Fibroblast of skin of back (primary cell): Measurements from ENCODE around the gene MVK.

Experiments
- DNase-seq: peaks from one replicate; pipeline ENCODE4 v3.0.0-alpha.2; 2013

The MVK gene

DNA sequence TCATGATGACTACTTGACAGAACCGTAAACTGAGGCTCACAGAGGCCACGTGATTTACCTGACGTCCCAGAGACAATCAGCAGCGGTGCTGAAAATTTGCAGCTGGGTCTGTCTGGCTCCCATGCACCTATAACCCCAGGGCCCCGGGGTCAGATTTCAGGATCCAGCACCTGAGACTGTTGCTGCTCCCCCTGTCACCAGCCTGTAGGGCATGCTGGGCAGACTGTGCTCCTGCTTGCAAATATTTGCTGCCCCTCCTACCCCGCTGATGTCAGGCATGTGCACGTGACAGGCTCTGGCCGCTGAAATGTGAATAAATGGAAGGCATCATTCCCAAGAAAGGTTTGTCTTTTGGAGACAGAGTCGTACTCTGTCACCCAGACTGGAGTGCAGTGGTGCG is 6.3 kb upstream of the MVK start:
- no peak for DNase-seq

DNA sequence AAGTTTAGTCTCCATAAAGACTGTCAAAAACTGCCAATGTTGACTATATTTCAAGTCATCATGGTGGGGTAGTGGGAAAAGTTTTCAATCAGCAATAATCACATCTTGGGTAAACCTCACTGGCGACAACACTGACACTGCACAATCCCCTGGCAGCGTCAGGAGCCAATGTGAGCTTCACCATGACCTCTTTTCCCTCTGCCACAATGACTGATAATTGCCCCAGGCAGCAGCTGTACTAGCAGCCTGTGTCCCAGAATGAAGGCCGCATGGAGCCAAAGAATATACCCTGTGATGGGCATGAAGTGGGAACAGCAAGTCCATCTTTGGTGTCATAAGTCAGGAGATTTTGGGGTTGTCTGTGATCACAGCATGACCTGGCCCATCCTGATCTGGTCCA is 5.6 kb upstream of the MVK start:
- no peak for DNase-seq

DNA sequence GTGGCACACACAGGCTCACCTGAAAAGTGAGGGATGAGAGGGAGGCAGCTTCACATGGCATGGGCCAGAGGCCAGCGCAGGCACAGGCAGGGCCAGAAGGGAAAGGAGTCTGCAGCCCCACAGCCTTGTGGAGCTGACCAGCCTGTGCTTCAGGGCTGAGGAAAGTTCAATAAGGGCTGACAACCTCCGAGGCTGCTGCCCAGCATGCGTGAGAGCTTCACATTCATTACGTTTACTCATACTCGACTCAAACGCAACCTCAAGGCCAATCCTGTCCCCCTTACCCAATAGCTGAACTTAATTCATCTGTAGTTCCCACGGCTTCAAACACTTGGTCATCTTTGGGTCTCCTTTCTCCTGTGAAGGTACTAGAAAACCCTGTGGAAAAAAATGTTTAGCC is 5.1 kb upstream of the MVK start:
- no peak for DNase-seq

DNA sequence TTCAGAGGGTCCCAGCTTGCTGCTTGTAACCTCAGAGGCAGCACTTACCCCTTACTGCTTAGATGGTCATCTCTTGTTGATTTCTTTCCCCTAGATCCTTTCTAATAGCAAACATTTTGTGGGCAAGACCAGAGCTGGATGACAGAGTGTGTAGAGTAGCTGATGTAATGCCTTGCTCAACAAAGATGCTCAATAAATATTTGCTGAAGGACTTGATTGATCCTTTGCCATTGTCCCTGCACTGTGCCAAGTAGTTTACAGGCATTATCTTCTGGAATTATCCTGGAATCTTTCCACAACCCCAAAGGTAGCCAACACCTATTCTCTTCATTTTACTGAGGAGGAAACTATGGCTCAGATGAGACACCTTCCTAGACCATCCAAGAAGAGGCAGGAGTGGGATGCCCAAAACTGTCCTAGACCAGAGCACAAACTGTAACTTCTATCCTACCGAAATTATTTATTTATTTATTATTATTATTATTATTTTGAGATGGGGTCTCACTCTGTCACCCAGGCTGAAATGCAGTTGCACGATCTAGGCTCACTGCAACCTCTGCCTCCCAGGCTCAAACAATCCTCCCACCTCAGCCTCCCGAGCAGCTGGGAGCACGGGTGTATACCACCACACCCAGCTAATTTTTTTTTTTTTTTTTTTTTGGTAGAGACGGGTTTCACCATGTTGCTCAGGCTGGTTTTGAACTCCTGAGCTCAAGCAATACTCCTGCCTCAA is 1.7 kb upstream of the MVK start:
- no peak for DNase-seq

DNA sequence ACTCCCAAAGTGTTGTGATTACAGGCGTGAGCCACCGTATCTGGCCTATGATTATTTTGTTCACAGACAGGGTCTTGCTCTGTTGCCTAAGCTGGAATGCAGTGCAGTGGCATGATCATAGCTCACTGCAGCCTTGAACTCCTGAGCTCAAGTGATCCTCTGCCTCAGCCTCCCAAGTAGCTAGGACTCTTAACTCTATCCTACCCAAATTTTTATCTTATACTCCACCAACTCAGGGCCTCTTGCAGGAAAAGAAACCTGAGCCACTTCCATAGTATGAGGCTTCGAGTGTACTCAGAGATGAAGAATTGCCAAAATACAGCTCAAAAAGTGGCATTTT is 1.1 kb upstream of the MVK start:
- no peak for DNase-seq

DNA sequence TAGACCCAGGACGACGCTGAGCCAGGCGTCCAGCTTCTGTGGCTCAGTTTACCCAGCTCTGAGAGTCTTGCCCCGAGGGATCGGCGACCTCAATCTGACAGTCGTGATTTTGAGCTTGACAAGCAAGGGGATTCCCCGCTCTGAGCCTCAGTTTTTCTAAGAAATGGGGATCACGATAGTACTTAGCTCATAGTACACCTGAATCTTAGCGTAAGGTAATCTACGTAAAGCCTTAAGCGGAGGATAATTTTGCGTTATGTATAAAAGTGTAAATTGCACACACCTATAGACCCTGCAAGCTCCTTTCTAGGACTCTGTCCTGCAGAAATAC is 285 bp downstream of the MVK start:
- no peak for DNase-seq

DNA sequence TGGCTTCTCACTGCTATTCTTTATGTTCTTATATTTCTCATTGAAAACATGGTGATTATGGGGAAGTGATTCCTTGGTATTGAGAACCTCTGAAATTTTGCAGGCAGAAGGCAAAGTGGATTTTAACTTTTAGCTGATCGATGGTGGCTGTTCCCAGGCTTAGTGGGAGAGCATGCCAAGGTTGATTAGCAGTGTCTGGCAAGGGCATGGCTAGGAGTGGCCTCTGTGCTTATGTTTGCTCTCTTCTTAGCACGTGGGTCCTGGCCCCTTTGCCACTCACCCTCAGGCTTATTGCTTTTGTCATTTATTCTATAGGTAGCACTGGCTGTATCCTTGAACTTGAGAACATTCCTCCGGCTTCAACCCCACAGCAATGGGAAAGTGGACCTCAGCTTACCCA is 2.1 kb downstream of the MVK start:
- no peak for DNase-seq

DNA sequence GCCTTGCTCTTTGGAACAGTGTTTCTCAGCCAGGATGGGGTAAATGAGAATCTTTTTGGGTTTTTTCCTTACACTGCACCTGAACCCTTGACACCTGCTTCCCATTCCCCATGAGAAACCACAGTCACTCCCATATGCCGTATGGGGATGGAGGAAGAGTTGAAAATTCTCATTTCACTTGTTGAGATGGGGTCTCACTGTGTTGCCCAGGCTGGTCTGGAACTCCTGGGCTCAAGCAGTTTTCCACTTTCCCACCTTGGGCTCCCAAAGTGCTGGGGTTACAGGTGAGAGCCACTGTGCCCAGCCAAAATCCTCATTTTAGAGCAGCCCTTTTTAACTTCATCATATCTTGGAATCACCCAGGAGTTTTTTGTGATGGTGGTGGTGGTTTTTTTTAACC is 3.7 kb downstream of the MVK start:
- no peak for DNase-seq

DNA sequence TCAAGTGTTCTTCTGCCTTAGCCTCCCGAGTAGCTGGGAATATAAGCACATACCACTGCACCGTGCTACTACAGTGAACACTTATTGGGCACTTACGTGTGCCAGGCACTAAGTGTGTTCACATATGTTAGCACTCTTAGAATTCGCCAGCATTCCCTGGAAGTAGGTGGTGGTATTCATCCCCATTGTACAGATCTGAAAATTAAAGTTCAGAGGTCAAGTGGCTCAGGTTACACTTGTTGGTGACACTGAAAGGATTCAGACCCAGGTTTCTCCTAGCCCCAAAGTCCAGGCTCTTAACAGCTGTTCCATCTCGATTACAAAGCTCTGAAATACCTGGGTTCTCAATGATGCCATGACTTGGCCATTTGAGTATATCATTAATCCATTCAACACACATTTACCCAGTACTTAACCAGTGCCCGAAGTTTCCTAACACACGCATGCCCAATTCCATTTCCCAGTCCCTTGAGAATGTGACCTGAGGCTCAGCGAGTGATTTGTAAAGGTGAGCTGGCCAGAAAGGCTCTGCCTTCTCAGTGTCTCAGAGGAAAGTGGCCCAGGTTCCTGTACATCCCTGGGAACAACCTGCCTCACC is 4.8 kb downstream of the MVK start:
- DNase-seq = no peak

DNA sequence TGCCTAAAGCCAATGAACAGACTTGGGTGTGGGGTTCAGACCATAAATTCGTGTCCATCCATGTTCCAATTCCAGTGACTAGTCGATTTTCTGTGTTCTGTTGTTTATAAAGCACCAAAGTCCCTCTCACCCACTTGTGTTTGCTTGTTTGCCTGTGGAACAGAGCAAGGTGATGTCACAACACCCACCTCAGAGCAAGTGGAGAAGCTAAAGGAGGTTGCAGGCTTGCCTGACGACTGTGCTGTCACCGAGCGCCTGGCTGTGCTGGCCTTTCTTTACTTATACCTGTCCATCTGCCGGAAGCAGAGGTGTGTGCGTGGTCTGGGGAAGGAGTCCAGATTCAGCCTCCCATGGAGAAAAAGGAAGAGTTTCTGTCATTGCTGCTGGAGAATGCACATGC is 6.0 kb downstream of the MVK start:
- no peak for DNase-seq

DNA sequence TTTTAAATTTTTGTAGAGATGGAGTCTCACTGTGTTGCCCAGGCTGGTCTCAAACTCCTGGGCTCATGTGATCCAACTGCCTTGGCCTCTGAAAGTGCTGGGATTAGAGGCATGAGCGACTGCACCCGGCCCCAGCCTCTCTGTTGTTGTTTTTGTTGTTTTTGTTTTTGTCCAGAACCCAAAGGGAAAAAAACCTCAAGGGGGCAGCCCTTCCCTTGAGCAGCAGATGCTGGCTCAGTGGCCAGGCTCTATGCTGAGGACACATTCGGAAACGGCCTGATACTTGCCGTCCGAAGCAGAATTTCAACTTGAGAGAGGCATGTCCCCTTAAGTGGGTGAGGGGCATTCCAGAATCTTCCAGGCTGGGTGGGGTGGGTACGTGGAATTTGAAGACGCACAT is 6.7 kb downstream of the MVK start:
- DNase-seq = no peak

DNA sequence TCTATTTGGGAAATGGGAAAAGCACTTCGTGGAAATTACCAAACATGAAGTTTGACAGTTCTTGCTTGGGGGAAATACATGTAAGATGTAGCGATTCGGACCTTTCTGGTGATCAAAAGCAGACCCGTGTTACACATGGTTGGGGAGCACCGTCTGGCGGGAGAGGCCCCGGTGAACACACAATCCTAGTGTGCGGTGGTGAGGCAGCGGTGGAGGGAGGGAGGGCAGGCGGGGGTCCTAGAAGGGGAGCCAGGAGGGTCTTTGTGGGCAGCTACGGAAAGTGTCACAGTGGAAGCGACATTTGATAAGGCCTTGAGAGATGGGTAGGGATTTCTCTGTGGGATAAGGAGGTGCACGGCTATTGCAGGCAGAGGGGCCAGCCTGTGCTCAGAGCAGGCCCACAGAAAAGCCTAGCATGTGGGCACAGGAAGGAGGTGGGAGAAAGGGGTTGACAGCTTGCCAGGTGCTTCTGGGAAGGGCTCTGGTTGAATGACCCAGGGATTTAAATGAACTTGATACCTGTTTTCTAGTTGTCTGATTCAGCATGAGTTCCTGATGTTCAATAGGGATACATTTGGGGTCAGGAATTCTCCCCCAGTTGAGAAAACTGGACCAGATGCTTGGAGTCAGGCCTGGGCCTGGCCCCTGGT is 7.2 kb downstream of the MVK start:
- DNase-seq = no peak

DNA sequence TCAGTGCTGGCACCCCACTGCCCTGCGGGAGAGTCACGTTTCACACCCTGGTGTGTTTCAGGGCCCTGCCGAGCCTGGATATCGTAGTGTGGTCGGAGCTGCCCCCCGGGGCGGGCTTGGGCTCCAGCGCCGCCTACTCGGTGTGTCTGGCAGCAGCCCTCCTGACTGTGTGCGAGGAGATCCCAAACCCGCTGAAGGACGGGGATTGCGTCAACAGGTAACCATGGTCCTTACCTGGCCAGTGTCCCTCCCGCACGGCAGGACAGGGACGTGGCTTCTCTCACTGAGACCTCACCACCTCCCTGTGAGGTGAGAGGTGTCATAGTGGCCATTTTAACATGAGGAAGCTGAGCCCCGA is 7.7 kb downstream of the MVK start:
- no peak for DNase-seq

DNA sequence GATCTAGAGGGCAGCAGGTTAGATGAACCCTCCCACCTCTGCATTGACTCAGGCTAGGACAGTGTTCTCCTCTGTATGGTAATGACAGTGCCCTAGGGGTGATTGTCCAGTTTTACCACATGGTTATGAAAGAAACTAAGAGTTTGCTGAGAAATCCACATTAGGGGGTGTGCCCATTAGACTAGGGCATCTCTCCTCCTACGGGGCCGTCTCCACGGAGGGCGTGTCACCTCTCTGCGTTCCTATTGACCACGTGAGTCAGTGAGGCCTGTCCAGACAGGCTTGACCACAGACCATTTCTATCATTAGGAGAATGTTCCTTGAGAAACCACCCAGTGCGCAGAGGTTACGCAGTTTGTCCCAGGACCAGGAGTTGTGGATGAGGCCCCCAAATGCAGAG is 8.3 kb downstream of the MVK start:
- DNase-seq = no peak

DNA sequence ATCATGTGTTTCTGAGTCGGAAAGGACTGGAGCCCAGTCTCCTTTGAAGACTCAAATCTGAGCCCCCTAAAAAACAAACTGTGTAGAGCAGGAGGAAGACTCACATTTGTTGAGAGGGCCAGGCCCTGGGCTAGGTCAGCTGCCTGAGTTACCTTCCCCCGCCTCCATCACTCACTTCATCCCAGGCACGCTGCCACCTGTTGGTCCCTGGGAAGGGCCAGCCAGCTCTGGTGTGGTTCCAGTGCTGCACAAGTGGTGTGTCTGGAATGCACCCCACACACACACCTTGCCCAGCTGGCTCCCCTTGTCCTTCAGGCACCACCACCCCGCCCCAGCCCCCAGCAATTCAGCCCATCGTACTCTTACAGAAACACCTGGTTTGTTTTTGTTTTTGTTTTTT is 9.0 kb downstream of the MVK start:
- no peak for DNase-seq

DNA sequence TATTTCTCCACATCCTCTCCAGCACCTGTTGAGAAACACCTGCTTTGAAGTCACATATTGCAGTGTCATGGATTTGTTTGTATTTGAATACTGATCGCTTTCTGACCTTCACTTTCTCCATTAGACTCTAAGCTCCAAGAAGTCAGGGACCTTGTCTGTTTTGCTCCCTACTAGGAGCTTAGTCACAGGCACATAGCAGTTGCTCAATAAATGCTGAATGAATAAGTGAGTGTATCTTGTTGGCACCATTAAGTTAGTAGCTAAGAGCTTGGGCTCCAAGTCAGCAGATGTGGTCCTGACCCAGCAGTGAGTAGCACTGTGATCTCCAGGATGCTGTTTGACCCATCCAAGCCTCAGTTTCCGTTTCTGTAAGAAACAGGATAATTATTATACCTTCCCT is 10.1 kb downstream of the MVK start:
- no peak for DNase-seq

DNA sequence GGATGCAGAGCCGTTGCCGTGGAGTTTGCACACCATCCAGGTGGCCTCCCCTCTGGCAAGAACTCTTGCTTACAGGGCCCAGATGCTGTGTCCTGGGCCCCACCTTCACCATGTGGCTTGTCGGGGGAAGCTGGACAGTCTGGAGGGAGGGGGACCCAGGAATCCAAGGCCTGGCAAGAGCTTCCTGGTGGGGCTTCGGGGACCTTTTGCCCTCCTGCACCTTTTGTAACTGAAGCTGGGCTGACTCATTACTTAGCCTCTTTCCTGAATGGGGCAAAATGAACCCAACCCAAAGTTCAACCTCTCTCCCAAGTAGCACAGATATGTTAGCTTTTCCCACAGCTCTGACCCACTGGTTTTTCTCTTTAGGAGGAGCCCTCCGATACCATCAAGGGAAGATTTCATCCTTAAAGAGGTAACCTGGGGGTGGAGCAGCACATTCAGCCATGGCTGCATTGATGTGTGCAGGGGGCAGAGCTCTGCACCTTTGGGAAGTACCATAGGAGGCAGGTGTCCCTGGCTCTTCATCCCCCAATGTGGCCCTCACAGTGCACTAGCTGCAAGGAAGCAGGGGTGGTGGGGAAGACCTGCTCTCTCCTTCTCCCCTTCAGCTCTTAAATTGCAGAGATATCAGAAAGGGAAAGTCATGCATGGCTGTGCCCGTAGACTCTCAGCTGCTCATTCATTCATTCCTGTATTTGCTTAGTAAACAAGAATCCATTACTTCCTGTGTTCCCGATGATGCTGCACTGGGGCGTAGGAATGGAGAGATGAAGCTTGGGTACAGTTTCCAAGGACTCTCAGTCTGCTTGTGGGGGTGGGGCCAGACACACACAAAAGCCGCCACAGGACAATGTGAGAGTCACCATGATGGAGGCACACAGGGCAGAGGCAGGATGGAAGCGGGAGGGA is 13.0 kb downstream of the MVK start:
- no peak for DNase-seq

DNA sequence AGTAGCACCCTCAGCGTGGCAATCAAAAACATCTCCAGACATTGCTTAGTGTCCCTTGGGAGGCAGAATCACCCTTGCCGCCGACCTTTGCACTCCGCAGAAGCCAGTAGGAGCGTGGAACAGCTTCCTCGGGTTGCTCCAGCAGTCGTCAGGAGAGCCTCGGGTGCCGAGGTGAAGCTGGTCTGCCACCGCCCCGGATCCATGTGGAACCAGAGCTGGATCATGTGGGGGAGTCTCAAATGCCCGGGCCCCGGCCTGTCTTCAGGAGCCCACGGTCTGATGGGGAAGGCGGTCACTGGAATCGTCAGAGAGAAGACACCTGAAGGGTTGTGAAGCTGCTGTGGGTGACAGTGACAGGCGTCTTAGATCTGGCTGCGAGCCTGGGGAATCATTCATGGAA is 14.3 kb downstream of the MVK start:
- DNase-seq = no peak

DNA sequence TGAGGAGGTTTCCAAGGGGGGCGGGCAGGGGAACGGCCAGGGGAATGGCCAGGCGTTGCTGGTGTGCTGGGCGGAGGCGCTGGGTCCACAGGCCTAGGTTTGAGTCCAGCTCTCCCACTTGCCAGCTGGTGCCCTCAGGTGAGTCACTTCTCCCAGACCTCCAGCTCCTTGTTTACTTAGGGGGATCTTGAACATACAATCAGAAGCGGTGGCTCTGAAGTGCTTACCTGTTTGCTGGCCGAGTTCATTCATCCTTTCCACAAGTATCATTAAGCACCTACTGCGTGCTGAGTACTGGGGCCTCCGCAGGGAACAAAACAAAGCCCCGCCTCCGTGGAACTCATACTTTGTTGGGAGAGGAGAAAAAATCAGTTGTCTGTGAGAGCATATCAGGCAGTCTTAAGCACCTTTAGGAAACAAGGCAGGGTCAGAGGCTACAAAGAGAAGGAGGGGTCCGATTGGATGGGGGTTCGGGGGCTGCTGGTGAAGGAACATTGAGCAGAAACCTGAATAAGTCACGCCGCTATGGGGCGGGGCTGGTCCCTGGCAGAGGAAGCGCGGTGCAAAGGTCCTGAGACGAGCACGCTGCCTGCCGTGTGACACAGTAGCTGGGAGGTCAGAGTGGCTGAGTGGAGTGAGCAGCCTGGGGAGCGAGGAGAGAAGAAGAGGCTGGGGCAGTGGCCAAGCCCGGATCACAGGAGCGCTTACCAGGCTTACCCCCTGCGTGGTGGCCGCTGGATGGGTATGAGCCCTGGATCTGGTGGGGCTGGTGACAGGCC is 15.1 kb downstream of the MVK start:
- DNase-seq = no peak

DNA sequence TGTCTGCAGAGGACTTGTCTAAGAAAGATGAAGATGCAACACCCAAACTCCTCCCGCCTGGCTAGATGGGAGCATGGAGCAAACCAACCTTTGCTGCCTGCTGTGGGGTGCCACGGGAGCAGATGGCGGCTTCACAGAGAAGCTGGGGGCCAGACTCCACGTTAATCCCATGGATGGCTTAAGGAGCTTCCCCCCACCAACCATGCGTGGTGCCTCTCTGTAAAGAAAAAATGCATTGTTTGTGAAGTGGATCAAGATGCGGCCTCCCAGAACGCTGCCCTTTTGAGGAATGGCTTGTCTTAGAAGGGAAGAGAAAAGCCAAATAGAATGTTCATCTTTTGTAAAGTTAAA is 15.6 kb downstream of the MVK start:
- no peak for DNase-seq

DNA sequence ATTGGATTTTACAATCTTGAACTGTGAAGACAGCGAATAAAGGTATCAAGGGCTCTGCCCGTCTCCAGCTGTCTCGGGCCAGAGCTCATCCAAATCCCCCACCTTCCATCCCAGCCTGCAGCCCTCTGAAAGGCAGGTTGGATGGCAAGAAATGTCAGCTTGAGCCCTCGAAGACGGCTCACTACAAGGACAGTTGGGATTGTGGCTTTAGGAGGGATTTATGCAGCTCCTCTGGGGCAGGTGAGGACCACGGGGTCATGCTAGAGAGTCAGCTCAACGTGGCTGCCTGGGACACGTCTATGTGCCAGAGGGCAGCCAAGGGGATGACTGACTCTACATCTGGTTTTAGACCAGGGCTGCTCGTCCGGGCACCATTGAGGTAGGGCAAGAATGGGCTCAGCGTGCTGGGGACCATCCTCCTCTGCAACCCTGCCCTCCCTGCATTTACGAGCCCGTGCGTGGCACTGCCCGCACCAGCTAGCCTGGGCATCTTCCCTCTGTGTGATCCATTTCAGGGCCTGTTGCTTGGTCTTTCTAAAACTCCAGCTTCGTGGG is 16.2 kb downstream of the MVK start:
- DNase-seq = no peak

DNA sequence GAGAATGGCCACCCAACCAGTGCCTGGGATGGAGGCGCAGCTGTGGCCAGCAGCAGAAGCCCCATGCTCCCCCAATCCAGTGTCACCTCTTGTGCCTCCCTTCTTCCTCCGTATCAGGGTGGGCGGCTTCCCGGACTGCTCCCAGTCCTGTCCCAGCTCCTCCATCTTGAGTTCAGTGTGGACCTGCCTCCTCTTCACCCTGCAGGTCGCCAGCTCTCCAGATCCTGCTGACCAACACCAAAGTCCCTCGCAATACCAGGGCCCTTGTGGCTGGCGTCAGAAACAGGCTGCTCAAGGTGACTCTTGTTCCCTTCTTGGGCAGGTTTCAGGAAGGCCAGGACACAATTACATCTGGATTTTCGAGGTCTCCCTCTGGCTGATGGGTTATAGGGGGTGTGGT is 17.0 kb downstream of the MVK start:
- no peak for DNase-seq

DNA sequence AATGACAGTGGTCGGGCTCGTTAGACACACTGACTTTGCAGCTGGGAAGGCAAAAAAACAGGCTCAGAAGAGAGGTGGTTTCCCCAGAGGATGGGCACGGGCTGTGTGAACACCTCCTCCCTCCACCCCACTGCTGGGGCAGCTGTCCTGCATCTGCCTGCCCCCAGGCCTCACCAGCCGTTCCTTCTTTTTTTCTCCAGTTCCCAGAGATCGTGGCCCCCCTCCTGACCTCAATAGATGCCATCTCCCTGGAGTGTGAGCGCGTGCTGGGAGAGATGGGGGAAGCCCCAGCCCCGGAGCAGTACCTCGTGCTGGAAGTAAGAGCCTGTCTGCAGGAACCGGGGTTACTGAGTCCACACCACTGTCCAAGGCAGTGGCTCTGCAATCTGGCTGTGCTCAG is 17.4 kb downstream of the MVK start:
- DNase-seq = no peak
